ENCODE results near the gene ABHD6.

- TF ChIP-seq CTCF (conservative IDR thresholded peaks at IDR 0.05) (no peak), ZFX (IDR thresholded peaks at IDR 0.05) (no peak)
Measured at GRCh38 chr3:58323529-58324390, 86.2 kb downstream of the ABHD6 start.

Data from C4-2B (cell line).